ENCODE measurements around the gene NCLN.

DNA sequence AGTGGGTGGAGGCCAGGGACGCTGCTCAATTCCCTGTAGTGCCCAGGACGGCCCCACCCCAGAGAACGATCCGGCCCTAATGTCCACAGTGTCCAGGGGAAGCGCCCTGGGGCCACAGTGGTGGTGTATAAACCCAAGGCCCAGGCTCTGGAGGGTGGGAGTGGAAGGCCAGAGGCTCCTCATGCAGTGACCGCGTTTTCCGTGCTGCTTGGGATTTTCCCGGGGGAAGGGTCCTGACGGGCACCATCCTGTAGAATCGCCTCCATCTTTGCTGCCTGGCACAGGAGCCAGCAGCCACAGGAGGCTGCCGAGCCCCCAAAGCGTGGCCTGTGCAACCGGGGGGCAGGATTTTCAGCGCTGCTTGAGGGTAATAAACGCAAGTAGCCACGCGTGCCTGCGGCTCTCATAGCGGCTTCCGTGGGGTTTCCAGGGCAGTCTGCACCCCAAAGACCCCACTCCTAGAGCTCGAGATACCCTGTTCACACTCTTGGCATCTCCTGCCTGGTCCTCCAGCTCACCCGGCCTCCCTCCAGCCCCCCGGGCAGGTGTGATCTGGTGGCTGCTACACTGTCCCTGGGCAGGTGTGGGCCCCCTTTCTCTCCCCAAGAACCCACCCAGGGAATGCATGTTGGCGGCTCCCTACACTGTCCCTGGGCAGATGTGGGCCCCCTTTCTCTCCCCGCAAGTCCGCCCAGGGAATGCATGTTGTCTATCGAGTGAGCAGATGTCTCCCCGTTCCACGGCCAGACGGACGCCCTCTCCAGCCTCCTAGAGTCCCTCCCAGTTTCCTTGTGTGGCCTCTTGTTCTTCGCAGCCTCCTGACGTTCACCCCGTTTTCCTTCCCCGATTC is 2.2 kb downstream of the NCLN start:
- TF ChIP-seq, protein P1, sequence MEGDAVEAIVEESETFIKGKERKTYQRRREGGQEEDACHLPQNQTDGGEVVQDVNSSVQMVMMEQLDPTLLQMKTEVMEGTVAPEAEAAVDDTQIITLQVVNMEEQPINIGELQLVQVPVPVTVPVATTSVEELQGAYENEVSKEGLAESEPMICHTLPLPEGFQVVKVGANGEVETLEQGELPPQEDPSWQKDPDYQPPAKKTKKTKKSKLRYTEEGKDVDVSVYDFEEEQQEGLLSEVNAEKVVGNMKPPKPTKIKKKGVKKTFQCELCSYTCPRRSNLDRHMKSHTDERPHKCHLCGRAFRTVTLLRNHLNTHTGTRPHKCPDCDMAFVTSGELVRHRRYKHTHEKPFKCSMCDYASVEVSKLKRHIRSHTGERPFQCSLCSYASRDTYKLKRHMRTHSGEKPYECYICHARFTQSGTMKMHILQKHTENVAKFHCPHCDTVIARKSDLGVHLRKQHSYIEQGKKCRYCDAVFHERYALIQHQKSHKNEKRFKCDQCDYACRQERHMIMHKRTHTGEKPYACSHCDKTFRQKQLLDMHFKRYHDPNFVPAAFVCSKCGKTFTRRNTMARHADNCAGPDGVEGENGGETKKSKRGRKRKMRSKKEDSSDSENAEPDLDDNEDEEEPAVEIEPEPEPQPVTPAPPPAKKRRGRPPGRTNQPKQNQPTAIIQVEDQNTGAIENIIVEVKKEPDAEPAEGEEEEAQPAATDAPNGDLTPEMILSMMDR (conservative IDR thresholded peaks at IDR 0.05; ENCODE audit: low read depth, low read length), result no peak
- no peak for TF ChIP-seq EZH2 (IDR thresholded peaks at IDR 0.05; ENCODE audit: low read length, unreplicated experiment)
- TF ChIP-seq EZH2phosphoT487 (IDR thresholded peaks at IDR 0.05; ENCODE audit: borderline replicate concordance, low read length), result no peak

Data from PC-3 (cell line).